ENCODE measurements around the gene CCDC69. TPM values are rescaled to one million over a fixed set of nuclear protein-coding genes. Genes with fewer than 3 reads are reported as not detected.

CCDC69 gene
- 0.03 and 0.07 TPM in 2 replicates for total RNA-seq (ENCODE audit: low replicate concordance)

- peak within 1 kb of the TSS; percentile 92 for H3K4me2 ChIP-seq
- H3K9ac ChIP-seq, result no peak within 1 kb of the TSS
- no peaks in the 10 kb centered on the region for H3K79me2 ChIP-seq (ENCODE audit: low read depth)
- no peaks in the 10 kb centered on the region for H3K9me3 Mint-ChIP-seq
- no peaks in the 10 kb centered on the region for H3K4me1 ChIP-seq
- H3F3A ChIP-seq (ENCODE audit: low read depth), result no peaks in the 10 kb centered on the region
- H3K27ac ChIP-seq, result no peak within 1 kb of the TSS
- peak; percentile 85 for DNase-seq (ENCODE audit: low spot score)
- H3K27me3 Mint-ChIP-seq (ENCODE audit: insufficient read depth, low read depth), result peaks cover 16% of the 10 kb centered on the region
- H3K9me3 ChIP-seq (ENCODE audit: low read depth), result no peaks in the 10 kb centered on the region
- peak within 1 kb of the TSS; percentile 75 for H3K4me3 ChIP-seq
- H3K27ac Mint-ChIP-seq, result no peak within 1 kb of the TSS
- peak within 1 kb of the TSS; percentile 89 for H2AFZ ChIP-seq (replicated peaks)
- peaks cover 33% of the 10 kb centered on the region for H3K27me3 ChIP-seq
- peak; percentile 47 for TF ChIP-seq EZH2phosphoT487 (IDR thresholded peaks at IDR 0.05)
- peak; percentile 48 for TF ChIP-seq EZH2 (IDR thresholded peaks at IDR 0.05)
- TF ChIP-seq CTCF (IDR thresholded peaks at IDR 0.05), result peak; percentile 35
- H3K4me3 Mint-ChIP-seq, result peak within 1 kb of the TSS; percentile 82
- peaks cover 3% of the 10 kb centered on the region for H4K20me1 ChIP-seq (ENCODE audit: low read depth)
- no peaks in the 10 kb centered on the region for H3K36me3 Mint-ChIP-seq
- peaks cover 8% of the 10 kb centered on the region for H3K4me1 Mint-ChIP-seq
- no peaks in the 10 kb centered on the region for H3K36me3 ChIP-seq
Observed at GRCh38 chr5:151223447-151224264, at the start of gene CCDC69. Gene CCDC69, minus strand, starts transcription at chr5:151224092. Its CDS starts 122 bp downstream, at chr5:151223970.

- no peaks in the 10 kb centered on the region for H3K27me3 Mint-ChIP-seq (ENCODE audit: insufficient read depth, low read depth)
- DNase-seq (ENCODE audit: low spot score), result no peak
- H3K36me3 ChIP-seq, result no peaks in the 10 kb centered on the region
- H3K4me2 ChIP-seq, result no peak overlapping the region
- H3K4me3 Mint-ChIP-seq, result no peak overlapping the region
- no peak overlapping the region for H3K27ac ChIP-seq
- H3K79me2 ChIP-seq (ENCODE audit: low read depth), result no peaks in the 10 kb centered on the region
- no peaks in the 10 kb centered on the region for H4K20me1 ChIP-seq (ENCODE audit: low read depth)
- peaks cover 14% of the 10 kb centered on the region for H3K36me3 Mint-ChIP-seq
- H3K9ac ChIP-seq, result no peak overlapping the region
- no peaks in the 10 kb centered on the region for H3K27me3 ChIP-seq
- H3K9me3 Mint-ChIP-seq, result no peaks in the 10 kb centered on the region
- H3F3A ChIP-seq (ENCODE audit: low read depth), result no peaks in the 10 kb centered on the region
- no peaks in the 10 kb centered on the region for H3K9me3 ChIP-seq (ENCODE audit: low read depth)
- no peaks in the 10 kb centered on the region for H3K4me1 Mint-ChIP-seq
- H2AFZ ChIP-seq (replicated peaks), result no peak overlapping the region
- TF ChIP-seq EZH2phosphoT487 (IDR thresholded peaks at IDR 0.05), result no peak
- TF ChIP-seq EZH2 (IDR thresholded peaks at IDR 0.05), result no peak
- no peak for TF ChIP-seq CTCF (IDR thresholded peaks at IDR 0.05)
- H3K4me3 ChIP-seq, result no peak overlapping the region
- H3K27ac Mint-ChIP-seq, result no peak overlapping the region
- no peaks in the 10 kb centered on the region for H3K4me1 ChIP-seq
Observed at GRCh38 chr5:151271336-151271735, 47.4 kb upstream of the CCDC69 start.

- Histone ChIP-seq H3K79me2 (ENCODE audit: low read depth) (no peaks in the 10 kb centered on the region), H3K36me3 (no peaks in the 10 kb centered on the region), H3K27ac (no peak overlapping the region), H3K4me3 (no peak overlapping the region), H3F3A (ENCODE audit: low read depth) (no peaks in the 10 kb centered on the region), H3K9me3 (ENCODE audit: low read depth) (no peaks in the 10 kb centered on the region), H4K20me1 (ENCODE audit: low read depth) (no peaks in the 10 kb centered on the region), H3K27me3 (no peaks in the 10 kb centered on the region), H3K9ac (no peak overlapping the region), H3K4me1 (no peaks in the 10 kb centered on the region), H3K4me2 (no peak overlapping the region), H2AFZ (replicated peaks) (no peak overlapping the region)
- Mint-ChIP-seq H3K4me3 (no peak overlapping the region), H3K27ac (no peak overlapping the region), H3K36me3 (peaks cover 14% of the 10 kb centered on the region), H3K27me3 (ENCODE audit: insufficient read depth, low read depth) (no peaks in the 10 kb centered on the region), H3K9me3 (no peaks in the 10 kb centered on the region), H3K4me1 (no peaks in the 10 kb centered on the region)
- no peak for TF ChIP-seq CTCF (IDR thresholded peaks at IDR 0.05)
- TF ChIP-seq EZH2phosphoT487 (IDR thresholded peaks at IDR 0.05), result no peak
- TF ChIP-seq EZH2 (IDR thresholded peaks at IDR 0.05), result no peak
- DNase-seq (ENCODE audit: low spot score), result no peak
Observed at GRCh38 chr5:151270599-151270998, 46.7 kb upstream of the CCDC69 start.

Data from neural progenitor cell (in vitro differentiated cells).